Ureter (tissue), 1 donor: Measurements from ENCODE around the gene RFC4. TPM values are rescaled to one million over a fixed set of nuclear protein-coding genes. Genes with fewer than 3 reads are reported as not detected.
"Not testable (repeated sequence)": the region's sequence is repeated elsewhere in the genome, so short reads cannot be mapped to it uniquely, and the experiment has no call there.

Source experiments
- DNase-seq: peaks from one replicate; pipeline ENCODE4 v3.0.0-alpha.2; 2020; ENCODE audit warnings: low spot score
- total RNA-seq: library from RNA; stranded (reverse); gene quantifications from one replicate; pipeline ENCODE4 v1.2.4, GENCODE V29; 2023
- donor health status: DM: yes; HTN: yes; CAD: no.

RFC4 gene
- total RNA-seq, 1 donor from 2014 or later = 9.8 TPM

- DNase-seq = no peak
Observed at GRCh38 chr3:186824430-186825139, 18.3 kb upstream of the RFC4 start.

- DNase-seq = no peak
Observed at GRCh38 chr3:186823386-186823785, 17.1 kb upstream of the RFC4 start.

GRCh38 chr3:186822388-186822759, 16.1 kb upstream of the RFC4 start:
- not testable (repeated sequence) for DNase-seq

- DNase-seq = no peak
Observed at GRCh38 chr3:186821429-186822387, 15.4 kb upstream of the RFC4 start.

GRCh38 chr3:186818956-186819355, 12.7 kb upstream of the RFC4 start:
- no peak for DNase-seq

- no peak for DNase-seq
Observed at GRCh38 chr3:186818516-186818915, 12.2 kb upstream of the RFC4 start.

GRCh38 chr3:186815435-186815834, 9.2 kb upstream of the RFC4 start:
- DNase-seq = no peak

GRCh38 chr3:186814100-186814499, 7.8 kb upstream of the RFC4 start:
- no peak for DNase-seq

- not testable (repeated sequence) for DNase-seq
Observed at GRCh38 chr3:186811313-186811712, 5.0 kb upstream of the RFC4 start.

- no peak for DNase-seq
Observed at GRCh38 chr3:186810336-186810996, 4.2 kb upstream of the RFC4 start.

- no peak for DNase-seq
Observed at GRCh38 chr3:186807231-186807630, 949 bp upstream of the RFC4 start.

- not testable (repeated sequence) for DNase-seq
Observed at GRCh38 chr3:186803447-186803846, 2.8 kb downstream of the RFC4 start.

- no peak for DNase-seq
Observed at GRCh38 chr3:186802701-186803100, 3.6 kb downstream of the RFC4 start.

GRCh38 chr3:186800285-186800684, 6.0 kb downstream of the RFC4 start:
- DNase-seq = no peak

- DNase-seq = no peak
Observed at GRCh38 chr3:186798239-186798874, 7.9 kb downstream of the RFC4 start.

GRCh38 chr3:186790261-186790981, 15.9 kb downstream of the RFC4 start:
- no peak for DNase-seq

- DNase-seq = no peak
Observed at GRCh38 chr3:186789554-186790260, 16.6 kb downstream of the RFC4 start.

GRCh38 chr3:186788482-186789370, 17.6 kb downstream of the RFC4 start:
- DNase-seq = no peak

- DNase-seq = no peak
Observed at GRCh38 chr3:186787642-186788481, 18.4 kb downstream of the RFC4 start.
